OCI-LY3 (cell line): ENCODE measurements around the gene IAH1.

Source experiments
- H2AFZ ChIP-seq: fragments of 200-600, 300-600 bp; shearing (Covaris generic); 2 replicates; pipeline ENCODE4 v1.6.0; 2014; ENCODE audit warnings: antibody characterized with exemption, low read depth, low read length
- H3K27ac ChIP-seq: fragments of 200-600, 300-600 bp; sonication (generic); 2 replicates; pipeline ENCODE4 v1.5.1; 2014; ENCODE audit warnings: mild to moderate bottlenecking, low read length, moderate library complexity, mixed read lengths
- H3K27me3 ChIP-seq: fragments of 200-600, 300-600 bp; sonication (generic); 2 replicates; pipeline ENCODE4 v1.6.1; 2014; ENCODE audit warnings: low read depth, low read length, mixed read lengths
- H3K36me3 ChIP-seq: fragments of 200-600, 300-600 bp; sonication (generic); replicated peaks from 2 replicates; pipeline ENCODE3; 2014; ENCODE audit warnings: low read depth, low read length, mixed read lengths
- H3K4me1 ChIP-seq: fragments of 300-600, 200-600 bp; sonication (generic); 2 replicates; pipeline ENCODE4 v1.6.1; 2014; ENCODE audit warnings: low read length, mixed read lengths
- H3K4me2 ChIP-seq: fragments of 200-600, 300-600 bp; sonication (generic); 2 replicates; pipeline ENCODE4 v1.6.1; 2014; ENCODE audit warnings: low read length, mixed read lengths
- H3K4me3 ChIP-seq: fragments of 300-600, 200-600 bp; sonication (generic); 2 replicates; pipeline ENCODE4 v1.5.1; 2014; ENCODE audit warnings: antibody characterized with exemption, mild to moderate bottlenecking, low read length, moderate library complexity
- H3K79me2 ChIP-seq: fragments of 300-600, 200-600 bp; shearing (Covaris generic); 2 replicates; pipeline ENCODE4 v1.6.1; 2014; ENCODE audit warnings: mild to moderate bottlenecking, low read length, mixed read lengths
- H3K9ac ChIP-seq: fragments of 300-600, 200-600 bp; shearing (Covaris generic); 2 replicates; pipeline ENCODE4 v1.6.0; 2014; ENCODE audit warnings: mild to moderate bottlenecking, low read length, moderate library complexity
- H3K9me3 ChIP-seq: fragments of 200-600, 300-600 bp; shearing (Covaris generic); 2 replicates; pipeline ENCODE4 v1.6.1; 2014; ENCODE audit warnings: low read length, mixed read lengths; ENCODE audit not compliant: insufficient read depth
- H4K20me1 ChIP-seq: fragments of 200-600, 300-600 bp; sonication (generic); 2 replicates; pipeline ENCODE4 v1.6.1; 2016; ENCODE audit warnings: low read length, mixed read lengths; ENCODE audit not compliant: insufficient read depth
- EZH2phosphoT487 ChIP-seq: fragments of 200-600 bp; shearing (Covaris generic); IDR thresholded peaks from 2 replicates; pipeline ENCODE4 v1.6.1; 2018; ENCODE audit warnings: antibody characterized with exemption, mixed run types, low read depth
- TF ChIP-seq, protein P1 (sequence below): fragments of 200-600, 300-600 bp; sonication (generic); IDR thresholded peaks from 2 replicates; pipeline ENCODE4 v1.5.1; 2014; ENCODE audit warnings: antibody characterized with exemption, low read length, low read depth

The IAH1 gene

DNA sequence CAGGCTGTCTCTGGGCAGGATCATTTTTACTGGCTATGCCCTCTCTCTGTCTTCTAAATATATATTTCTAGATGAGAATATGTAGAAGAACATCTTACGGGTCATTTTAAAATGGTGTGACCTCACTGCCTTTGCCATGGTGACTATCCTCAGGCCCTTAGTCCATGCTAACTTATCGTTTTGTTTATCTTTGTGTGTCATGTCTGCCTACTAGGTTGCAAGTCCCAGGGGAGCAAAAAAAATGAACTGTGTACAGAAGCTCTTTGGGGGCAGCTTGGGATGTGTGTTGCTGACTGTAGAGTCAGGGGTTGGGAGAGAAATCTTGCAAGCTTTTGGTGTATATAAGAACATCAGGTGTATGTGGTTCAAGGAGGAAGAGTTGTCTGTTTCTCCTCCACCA is 39.9 kb upstream of the IAH1 start:
- Histone ChIP-seq H3K4me2 (no peak overlapping the region), H3K27ac (no peak overlapping the region), H3K4me1 (no peaks in the 10 kb centered on the region), H3K79me2 (no peaks in the 10 kb centered on the region), H4K20me1 (no peaks in the 10 kb centered on the region), H2AFZ (no peak overlapping the region), H3K9me3 (no peaks in the 10 kb centered on the region), H3K27me3 (no peaks in the 10 kb centered on the region), H3K4me3 (no peak overlapping the region), H3K36me3 (peaks cover 48% of the 10 kb centered on the region), H3K9ac (no peak overlapping the region)
- TF ChIP-seq EZH2phosphoT487 = no peak

DNA sequence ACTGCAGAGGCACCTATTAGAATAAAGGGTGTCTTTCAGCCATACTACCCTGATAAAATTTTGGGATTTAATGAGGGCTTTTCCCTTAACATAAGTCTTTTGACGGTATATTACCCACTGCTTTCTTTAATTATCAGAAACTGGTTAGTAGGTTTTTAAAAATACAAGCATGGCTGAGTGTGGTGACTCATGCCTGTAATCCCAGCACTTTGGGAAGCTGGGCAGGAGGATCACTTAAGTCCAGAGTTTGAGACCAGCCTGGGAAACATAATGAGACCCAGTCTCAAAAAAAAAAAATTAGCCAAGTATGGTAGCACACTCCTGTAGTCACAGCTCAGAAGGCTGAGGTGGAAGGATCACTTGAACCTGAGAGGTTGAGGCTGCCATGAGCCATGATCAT is 34.8 kb upstream of the IAH1 start:
- Histone ChIP-seq H3K9ac (no peak overlapping the region), H4K20me1 (no peaks in the 10 kb centered on the region), H3K4me3 (no peak overlapping the region), H3K9me3 (no peaks in the 10 kb centered on the region), H2AFZ (no peak overlapping the region), H3K79me2 (no peaks in the 10 kb centered on the region), H3K36me3 (peaks cover 47% of the 10 kb centered on the region), H3K27me3 (no peaks in the 10 kb centered on the region), H3K4me2 (no peak overlapping the region), H3K27ac (no peak overlapping the region), H3K4me1 (no peaks in the 10 kb centered on the region)
- no peak for TF ChIP-seq EZH2phosphoT487

DNA sequence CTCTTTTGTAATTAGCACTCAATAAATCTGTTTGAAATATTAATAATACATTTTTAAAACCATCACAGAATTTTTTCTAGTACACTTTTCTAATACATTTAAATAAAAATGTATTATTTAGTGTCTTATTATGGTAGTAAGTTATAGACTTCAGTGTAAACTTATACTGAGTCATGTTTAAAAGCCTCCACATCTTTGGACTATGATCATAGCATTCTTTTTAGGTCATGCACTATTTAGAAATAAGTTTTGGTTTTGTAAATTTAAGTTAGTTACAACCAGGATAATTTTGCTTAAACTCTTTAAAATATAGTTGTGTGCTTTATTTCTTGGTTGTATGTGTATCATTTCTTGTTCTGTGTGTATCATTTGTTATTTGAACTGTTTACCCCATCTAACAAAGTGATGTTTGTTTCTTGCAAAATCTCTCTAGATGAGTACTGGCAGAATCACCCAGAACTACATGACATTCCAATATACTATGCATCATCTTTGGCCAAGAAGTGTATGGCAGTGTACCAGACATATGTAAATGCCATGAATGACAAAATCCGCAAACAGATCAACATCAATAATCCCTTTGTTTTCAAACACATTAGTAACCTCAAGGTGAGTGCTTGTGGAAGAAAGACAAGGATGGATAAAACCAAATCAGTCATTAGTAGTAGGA is 34.2 kb upstream of the IAH1 start:
- Histone ChIP-seq H3K36me3 (peaks cover 50% of the 10 kb centered on the region), H2AFZ (no peak overlapping the region)

DNA sequence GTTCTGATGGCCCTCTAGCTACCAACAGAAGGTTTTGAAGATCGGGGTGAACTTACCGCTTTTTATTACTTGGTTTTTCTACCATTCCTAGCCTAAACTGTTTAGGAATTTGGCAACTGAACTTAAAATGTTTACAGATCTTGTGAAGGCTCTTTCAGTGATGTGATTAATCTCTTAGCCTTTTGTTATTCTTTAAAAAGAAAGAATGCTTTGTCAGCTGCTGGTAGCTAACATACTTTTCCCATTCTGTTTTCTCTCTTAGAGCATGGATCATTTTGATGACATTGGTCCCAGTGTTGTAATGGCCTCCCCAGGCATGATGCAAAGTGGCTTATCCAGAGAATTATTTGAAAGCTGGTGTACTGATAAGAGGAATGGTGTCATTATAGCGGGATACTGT is 32.8 kb upstream of the IAH1 start:
- H3K9me3 ChIP-seq = no peaks in the 10 kb centered on the region
- no peaks in the 10 kb centered on the region for H3K27me3 ChIP-seq
- H2AFZ ChIP-seq = no peak overlapping the region
- H3K79me2 ChIP-seq = no peaks in the 10 kb centered on the region
- H3K9ac ChIP-seq = no peak overlapping the region
- no peak overlapping the region for H3K4me2 ChIP-seq
- TF ChIP-seq, protein P1, sequence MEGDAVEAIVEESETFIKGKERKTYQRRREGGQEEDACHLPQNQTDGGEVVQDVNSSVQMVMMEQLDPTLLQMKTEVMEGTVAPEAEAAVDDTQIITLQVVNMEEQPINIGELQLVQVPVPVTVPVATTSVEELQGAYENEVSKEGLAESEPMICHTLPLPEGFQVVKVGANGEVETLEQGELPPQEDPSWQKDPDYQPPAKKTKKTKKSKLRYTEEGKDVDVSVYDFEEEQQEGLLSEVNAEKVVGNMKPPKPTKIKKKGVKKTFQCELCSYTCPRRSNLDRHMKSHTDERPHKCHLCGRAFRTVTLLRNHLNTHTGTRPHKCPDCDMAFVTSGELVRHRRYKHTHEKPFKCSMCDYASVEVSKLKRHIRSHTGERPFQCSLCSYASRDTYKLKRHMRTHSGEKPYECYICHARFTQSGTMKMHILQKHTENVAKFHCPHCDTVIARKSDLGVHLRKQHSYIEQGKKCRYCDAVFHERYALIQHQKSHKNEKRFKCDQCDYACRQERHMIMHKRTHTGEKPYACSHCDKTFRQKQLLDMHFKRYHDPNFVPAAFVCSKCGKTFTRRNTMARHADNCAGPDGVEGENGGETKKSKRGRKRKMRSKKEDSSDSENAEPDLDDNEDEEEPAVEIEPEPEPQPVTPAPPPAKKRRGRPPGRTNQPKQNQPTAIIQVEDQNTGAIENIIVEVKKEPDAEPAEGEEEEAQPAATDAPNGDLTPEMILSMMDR = no peak
- TF ChIP-seq EZH2phosphoT487 = no peak
- no peaks in the 10 kb centered on the region for H4K20me1 ChIP-seq
- peaks cover 56% of the 10 kb centered on the region for H3K36me3 ChIP-seq
- H3K4me1 ChIP-seq = no peaks in the 10 kb centered on the region
- no peak overlapping the region for H3K27ac ChIP-seq
- no peak overlapping the region for H3K4me3 ChIP-seq

More for the DNA sequence above, 34.2 kb upstream of the IAH1 start:
- Histone ChIP-seq H3K9me3 (no peaks in the 10 kb centered on the region), H3K4me3 (no peak overlapping the region), H3K4me2 (no peak overlapping the region), H4K20me1 (no peaks in the 10 kb centered on the region), H3K27ac (no peak overlapping the region), H3K9ac (no peak overlapping the region), H3K79me2 (no peaks in the 10 kb centered on the region), H3K4me1 (no peaks in the 10 kb centered on the region), H3K27me3 (no peaks in the 10 kb centered on the region)
- TF ChIP-seq, protein P1 = no peak
- TF ChIP-seq EZH2phosphoT487 = no peak

DNA sequence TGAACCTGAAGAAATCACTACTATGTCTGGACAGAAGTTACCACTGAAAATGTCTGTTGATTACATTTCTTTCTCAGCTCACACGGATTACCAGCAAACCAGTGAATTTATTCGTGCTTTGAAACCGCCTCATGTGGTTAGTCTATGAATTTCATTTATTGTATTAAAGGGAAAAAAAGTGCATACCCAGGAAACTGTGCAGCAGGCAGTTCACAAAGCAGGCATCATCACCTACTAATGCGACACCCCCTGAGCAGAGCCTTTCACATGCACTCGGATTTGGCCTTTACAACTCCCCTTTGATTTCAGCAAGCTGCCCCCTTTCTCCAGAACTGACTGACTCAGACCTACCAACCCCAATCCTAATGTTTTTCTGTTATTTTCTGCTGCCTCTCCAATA is 30.8 kb upstream of the IAH1 start:
- Histone ChIP-seq H3K27ac (no peak overlapping the region), H2AFZ (no peak overlapping the region), H4K20me1 (no peaks in the 10 kb centered on the region), H3K9ac (no peak overlapping the region), H3K9me3 (no peaks in the 10 kb centered on the region), H3K27me3 (no peaks in the 10 kb centered on the region), H3K4me3 (no peak overlapping the region), H3K79me2 (no peaks in the 10 kb centered on the region), H3K4me1 (no peaks in the 10 kb centered on the region), H3K36me3 (peaks cover 48% of the 10 kb centered on the region), H3K4me2 (no peak overlapping the region)
- TF ChIP-seq EZH2phosphoT487 = no peak
- TF ChIP-seq, protein P1 = no peak
